K562 (cell line): ENCODE results near the gene NOTCH1. TPM values are rescaled to one million over a fixed set of nuclear protein-coding genes. Genes with fewer than 3 reads are reported as not detected.

Experiments used
- ARID3B ChIP-seq: fragments of 250-450 bp; sonication (Bioruptor Pico); IDR thresholded peaks from 2 replicates; pipeline ENCODE4 v1.4.0; 2020; ENCODE audit warnings: borderline replicate concordance
- CHD2 ChIP-seq: IDR thresholded peaks from 2 replicates; pipeline ENCODE4 v1.6.1; 2011; ENCODE audit warnings: low read depth, low read length
- KLF6 ChIP-seq: fragments of 250-450 bp; sonication (Bioruptor Pico); IDR thresholded peaks from 2 replicates; pipeline ENCODE4 v1.4.0; 2020; ENCODE audit warnings: mild to moderate bottlenecking, moderate library complexity, borderline replicate concordance
- NONO ChIP-seq, 2 experiments: fragments of 200-400 bp in 1 of 2; fragments of 450-650 bp in 1 of 2; formaldehyde crosslinking in 1 of 2; IDR thresholded peaks; 2 replicates each; pipeline ENCODE4 v1.6.1; 2017; ENCODE audit warnings: low read depth in 2 of 2, mild to moderate bottlenecking in 2 of 2, moderate library complexity in 2 of 2, low read length in 1 of 2
- NRF1 ChIP-seq, 2 experiments: fragments of 450-650 bp; IDR thresholded peaks in 1 of 2; conservative IDR thresholded peaks in 1 of 2; 2 replicates each; pipeline ENCODE4 v1.6.1; 2014; ENCODE audit warnings: mild to moderate bottlenecking in 2 of 2
- TCF7L2 ChIP-seq: fragments of 150-350 bp; IDR thresholded peaks from 2 replicates; pipeline ENCODE4 v1.6.1; 2016; ENCODE audit warnings: low read depth, mild to moderate bottlenecking, low read length, moderate library complexity
- ZBTB33 ChIP-seq: sonication (generic); formaldehyde crosslinking; IDR thresholded peaks from 2 replicates; pipeline ENCODE4 v1.8.1; 2023; ENCODE audit warnings: mild to moderate bottlenecking, missing genetic modification reagents
- ZNF212 ChIP-seq: fragments of 450-650 bp; formaldehyde crosslinking; IDR thresholded peaks from 2 replicates; pipeline ENCODE4 v1.4.0; 2020; ENCODE audit warnings: mild to moderate bottlenecking
- ZNF79 ChIP-seq: fragments of 250-450 bp; sonication (Bioruptor Pico); IDR thresholded peaks from 2 replicates; pipeline ENCODE4 v1.4.0; 2020; ENCODE audit warnings: low read depth, mild to moderate bottlenecking, moderate library complexity
- polyA plus RNA-seq, 8 experiments: library from polyadenylated mRNA; depleted of rRNA in 4 of 8; stranded (reverse) in 5 of 8; unstranded in 3 of 8; fragments of >200 nt; fragmentation: Nextera tagmentation in 2 of 8; fragmentation: Illumina TruSeq in 1 of 8; extraction: Ambion mirVana in 2 of 8; extraction: Trizol in 1 of 8; gene quantifications; 2 replicates each; pipeline versions ENCODE4 v1.2.1 to v1.2.3, GENCODE V29; 2011 to 2014; ENCODE audit warnings: inconsistent platforms in 1 of 8, missing spikeins in 1 of 8
- total RNA-seq, 7 experiments: library from RNA; depleted of rRNA in 6 of 7; stranded (reverse); fragments of >200 nt in 6 of 7; fragmentation: Illumina TruSeq in 2 of 7; extraction: Trizol in 2 of 7; gene quantifications; 2 replicates each; pipeline versions ENCODE4 v1.2.1 to v1.2.3, GENCODE V29; 2011 to 2021; ENCODE audit warnings: low replicate concordance in 1 of 7
- TF ChIP-seq, protein P1 (sequence below): sonication (generic); formaldehyde crosslinking; IDR thresholded peaks from 2 replicates; pipeline ENCODE4 v1.8.0; 2022; ENCODE audit warnings: mild to moderate bottlenecking, missing genetic modification reagents

Gene NOTCH1
- total and polyA plus RNA-seq, 9 of the 15 experiments (the other 6 are each of a cell fraction or from before 2014, with no cell fraction given): 0.03 to 31.4 (median 2.3) TPM

- TF ChIP-seq, protein P1, sequence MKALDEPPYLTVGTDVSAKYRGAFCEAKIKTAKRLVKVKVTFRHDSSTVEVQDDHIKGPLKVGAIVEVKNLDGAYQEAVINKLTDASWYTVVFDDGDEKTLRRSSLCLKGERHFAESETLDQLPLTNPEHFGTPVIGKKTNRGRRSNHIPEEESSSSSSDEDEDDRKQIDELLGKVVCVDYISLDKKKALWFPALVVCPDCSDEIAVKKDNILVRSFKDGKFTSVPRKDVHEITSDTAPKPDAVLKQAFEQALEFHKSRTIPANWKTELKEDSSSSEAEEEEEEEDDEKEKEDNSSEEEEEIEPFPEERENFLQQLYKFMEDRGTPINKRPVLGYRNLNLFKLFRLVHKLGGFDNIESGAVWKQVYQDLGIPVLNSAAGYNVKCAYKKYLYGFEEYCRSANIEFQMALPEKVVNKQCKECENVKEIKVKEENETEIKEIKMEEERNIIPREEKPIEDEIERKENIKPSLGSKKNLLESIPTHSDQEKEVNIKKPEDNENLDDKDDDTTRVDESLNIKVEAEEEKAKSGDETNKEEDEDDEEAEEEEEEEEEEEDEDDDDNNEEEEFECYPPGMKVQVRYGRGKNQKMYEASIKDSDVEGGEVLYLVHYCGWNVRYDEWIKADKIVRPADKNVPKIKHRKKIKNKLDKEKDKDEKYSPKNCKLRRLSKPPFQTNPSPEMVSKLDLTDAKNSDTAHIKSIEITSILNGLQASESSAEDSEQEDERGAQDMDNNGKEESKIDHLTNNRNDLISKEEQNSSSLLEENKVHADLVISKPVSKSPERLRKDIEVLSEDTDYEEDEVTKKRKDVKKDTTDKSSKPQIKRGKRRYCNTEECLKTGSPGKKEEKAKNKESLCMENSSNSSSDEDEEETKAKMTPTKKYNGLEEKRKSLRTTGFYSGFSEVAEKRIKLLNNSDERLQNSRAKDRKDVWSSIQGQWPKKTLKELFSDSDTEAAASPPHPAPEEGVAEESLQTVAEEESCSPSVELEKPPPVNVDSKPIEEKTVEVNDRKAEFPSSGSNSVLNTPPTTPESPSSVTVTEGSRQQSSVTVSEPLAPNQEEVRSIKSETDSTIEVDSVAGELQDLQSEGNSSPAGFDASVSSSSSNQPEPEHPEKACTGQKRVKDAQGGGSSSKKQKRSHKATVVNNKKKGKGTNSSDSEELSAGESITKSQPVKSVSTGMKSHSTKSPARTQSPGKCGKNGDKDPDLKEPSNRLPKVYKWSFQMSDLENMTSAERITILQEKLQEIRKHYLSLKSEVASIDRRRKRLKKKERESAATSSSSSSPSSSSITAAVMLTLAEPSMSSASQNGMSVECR (CRISPR knock-in tag): no peak
- TF ChIP-seq ARID3B: no peak
- no peak for TF ChIP-seq NONO (IDR thresholded peaks at IDR 0.05; ENCODE audit: low read depth in 2 of 2, low read length in 1 of 2)
- no peak for TF ChIP-seq TCF7L2
- no peak for TF ChIP-seq KLF6 (CRISPR knock-in tag)
- no peak for TF ChIP-seq ZNF79
- peak; percentile 60 to 68 for TF ChIP-seq NRF1 (conservative IDR thresholded peaks at IDR 0.05 in 1 of 2, IDR thresholded peaks at IDR 0.05 in 1 of 2)
- TF ChIP-seq CHD2: no peak
- no peak for TF ChIP-seq ZNF212
- TF ChIP-seq ZBTB33 (CRISPR knock-in tag): peak; percentile 89
- TF ChIP-seq, all 486 proteins: peak for 5
Measured at GRCh38 chr9:136470792-136471469, 74.9 kb downstream of the NOTCH1 start (continued).
